GM21447 (cell line): ENCODE data around the gene BRSK1.

ENCODE experiments used
- ATAC-seq: cut with Tn5 transposase; IDR thresholded peaks from one replicate; pipeline ENCODE4 v1.9.1; 2021; ENCODE audit not compliant: unreplicated experiment

Gene BRSK1

GRCh38 chr19:55352040-55352439 is 68.2 kb downstream of the BRSK1 start:
- no peak for ATAC-seq

- ATAC-seq: no peak
These were observed 68.8 kb downstream of the BRSK1 start for GRCh38 chr19:55352549-55353145.

DNA sequence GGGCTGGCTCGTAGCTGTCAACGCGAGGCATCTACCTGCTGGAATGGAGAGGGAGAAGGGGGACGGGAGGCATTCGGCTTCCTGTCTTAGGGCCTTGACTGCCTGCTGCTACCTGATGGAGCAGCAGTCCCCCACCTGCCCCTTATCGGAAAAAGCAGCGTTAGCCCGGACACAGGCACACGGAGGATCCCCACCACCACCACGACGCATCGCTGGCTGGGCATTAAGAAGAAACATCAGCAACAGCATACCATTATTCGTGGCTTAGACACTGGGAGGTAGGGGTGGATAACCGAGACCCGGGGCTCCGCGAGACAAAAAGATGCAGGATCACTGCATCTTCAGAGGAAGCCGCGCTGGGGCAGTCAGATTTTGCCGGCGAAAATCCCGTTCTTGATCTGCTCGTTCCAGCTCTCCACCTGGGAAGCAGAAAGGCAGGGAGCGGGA is 69.6 kb downstream of the BRSK1 start:
- no peak for ATAC-seq

GRCh38 chr19:55353803-55354697 is 70.3 kb downstream of the BRSK1 start:
- no peak for ATAC-seq

GRCh38 chr19:55354698-55355212 is 71.0 kb downstream of the BRSK1 start, which contains the start of gene COX6B2:
TSS of gene COX6B2 (minus strand) at chr19:55354719. CDS start at chr19:55354521, 198 bp downstream.
- ATAC-seq: no peak

- ATAC-seq: no peak
These were observed 71.5 kb downstream of the BRSK1 start for GRCh38 chr19:55355213-55355821.

- no peak for ATAC-seq
These were observed 74.7 kb downstream of the BRSK1 start for GRCh38 chr19:55358493-55358892.

GRCh38 chr19:55358943-55359908 is 75.4 kb downstream of the BRSK1 start:
- no peak for ATAC-seq

- no peak for ATAC-seq
These were observed 77.1 kb downstream of the BRSK1 start for GRCh38 chr19:55360902-55361301.
